Liver (tissue), 9 donors: ENCODE measurements around the gene GPN1. TPM values are rescaled to one million over a fixed set of nuclear protein-coding genes. Genes with fewer than 3 reads are reported as not detected.

Source experiments
- DNase-seq: peaks from one replicate; pipeline ENCODE4 v3.0.0-alpha.2; 2017; ENCODE audit warnings: low spot score
- H3K27ac ChIP-seq, 2 donors: one replicate each; pipeline ENCODE4 v1.7.0; 2013; ENCODE audit warnings: inconsistent platforms in 2 of 2, low read length in 2 of 2, control low read depth in 1 of 2, low read depth in 1 of 2, mild to moderate bottlenecking in 1 of 2
- H3K27me3 ChIP-seq, 4 donors: one replicate each; pipeline versions ENCODE4 v1.6.1 to v1.7.0; 2013; ENCODE audit warnings: low read length in 3 of 4, inconsistent platforms in 1 of 4, mild to moderate bottlenecking in 1 of 4, moderate library complexity in 1 of 4; ENCODE audit not compliant: control insufficient read depth in 4 of 4, insufficient read depth in 4 of 4
- H3K36me3 ChIP-seq, 4 donors: one replicate each; pipeline versions ENCODE4 v1.6.1 to v1.7.0; 2013; ENCODE audit warnings: low read length in 3 of 4, mild to moderate bottlenecking in 3 of 4, low read depth in 1 of 4, moderate library complexity in 1 of 4; ENCODE audit not compliant: control insufficient read depth in 4 of 4, insufficient read depth in 3 of 4
- H3K4me1 ChIP-seq, 4 donors: one replicate each; pipeline versions ENCODE4 v1.6.1 to v1.7.0; 2013; ENCODE audit warnings: low read length in 3 of 4, mild to moderate bottlenecking in 3 of 4, moderate library complexity in 1 of 4; ENCODE audit not compliant: control insufficient read depth in 4 of 4, insufficient read depth in 4 of 4
- H3K4me3 ChIP-seq, 3 donors: one replicate each; pipeline versions ENCODE4 v1.6.1 to v1.7.0; 2013; ENCODE audit warnings: low read length in 3 of 3, control low read depth in 1 of 3, low read depth in 1 of 3, mild to moderate bottlenecking in 1 of 3
- H3K9ac ChIP-seq, 2 donors: one replicate each; pipeline ENCODE4 v1.7.0; 2013; ENCODE audit warnings: low read length in 2 of 2, mild to moderate bottlenecking in 2 of 2, moderate library complexity in 2 of 2, control low read depth in 1 of 2, low read depth in 1 of 2
- H3K9me3 ChIP-seq, 4 donors: one replicate each; pipeline versions ENCODE4 v1.6.1 to v1.7.0; 2013; ENCODE audit warnings: low read length in 3 of 4; ENCODE audit not compliant: control insufficient read depth in 4 of 4
- ATF3 ChIP-seq: IDR thresholded peaks from 2 replicates; pipeline ENCODE4 v1.6.1; 2016; ENCODE audit warnings: antibody characterized with exemption
- CTCF ChIP-seq: fragments of 150-350 bp; IDR thresholded peaks from 2 replicates; pipeline ENCODE4 v1.5.1; 2017; ENCODE audit warnings: improper control_type of control experiment, low read depth, low read length; ENCODE audit not compliant: missing input control
- EGR1 ChIP-seq, 2 donors: IDR thresholded peaks; 2 replicates each; pipeline ENCODE4 v1.6.1; 2016 to 2018; ENCODE audit warnings: antibody characterized with exemption in 2 of 2, low read depth in 2 of 2
- FOXA1 ChIP-seq: IDR thresholded peaks from 2 replicates; pipeline ENCODE4 v1.6.1; 2016; ENCODE audit warnings: antibody characterized with exemption
- FOXA2 ChIP-seq: IDR thresholded peaks from 2 replicates; pipeline ENCODE4 v1.6.1; 2016; ENCODE audit warnings: antibody characterized with exemption
- GABPA ChIP-seq, 2 donors: IDR thresholded peaks in 1 of 2; conservative IDR thresholded peaks in 1 of 2; 2 replicates each; pipeline ENCODE4 v1.6.1; 2016; ENCODE audit warnings: antibody characterized with exemption in 2 of 2, mild to moderate bottlenecking in 1 of 2, moderate library complexity in 1 of 2
- HNF4A ChIP-seq, 2 donors: conservative IDR thresholded peaks; 2 replicates each; pipeline ENCODE4 v1.6.1; 2016; ENCODE audit warnings: antibody characterized with exemption in 2 of 2, mild to moderate bottlenecking in 2 of 2
- HNF4G ChIP-seq: IDR thresholded peaks from 2 replicates; pipeline ENCODE4 v1.6.1; 2016; ENCODE audit warnings: antibody characterized with exemption
- JUND ChIP-seq, 2 donors: IDR thresholded peaks; 2 replicates each; pipeline ENCODE4 v1.6.1; 2016; ENCODE audit warnings: antibody characterized with exemption in 2 of 2
- NR2F2 ChIP-seq: IDR thresholded peaks from 2 replicates; pipeline ENCODE4 v1.6.1; 2016; ENCODE audit warnings: antibody characterized with exemption
- RAD21 ChIP-seq, 2 donors: IDR thresholded peaks; 2 replicates each; pipeline ENCODE4 v1.6.1; 2016; ENCODE audit warnings: antibody characterized with exemption in 2 of 2, mild to moderate bottlenecking in 2 of 2
- RXRA ChIP-seq, 2 donors: IDR thresholded peaks; 2 replicates each; pipeline ENCODE4 v1.6.1; 2017 to 2018; ENCODE audit warnings: antibody characterized with exemption in 2 of 2, mild to moderate bottlenecking in 1 of 2
- SP1 ChIP-seq: IDR thresholded peaks from 2 replicates; pipeline ENCODE4 v1.6.1; 2018; ENCODE audit warnings: antibody characterized with exemption, mild to moderate bottlenecking
- TAF1 ChIP-seq: conservative IDR thresholded peaks from 2 replicates; pipeline ENCODE4 v1.6.1; 2016; ENCODE audit warnings: antibody characterized with exemption, mild to moderate bottlenecking
- YY1 ChIP-seq: IDR thresholded peaks from 2 replicates; pipeline ENCODE4 v1.6.1; 2016; ENCODE audit warnings: antibody characterized with exemption, mild to moderate bottlenecking
- ZBTB33 ChIP-seq: IDR thresholded peaks from 2 replicates; pipeline ENCODE4 v1.6.1; 2016; ENCODE audit warnings: antibody characterized with exemption
- WGBS: extraction: QIAGEN DNeasy Blood & Tissue Kit; methylation state at CpG from one replicate; pipeline ENCODE4 v1.1.7; 2013; 5-methylcytosine and 5-hydroxymethylcytosine counted together
- polyA plus RNA-seq, 2 donors: library from polyadenylated mRNA; stranded (reverse) in 1 of 2; unstranded in 1 of 2; fragments of 200-250 nt in 1 of 2; fragments of >200 nt in 1 of 2; fragmentation: Nextera tagmentation in 1 of 2; extraction: Ambion mirVana in 1 of 2; gene quantifications; one replicate each; pipeline versions ENCODE4 v1.2.1 to v1.2.3, GENCODE V29; 2013 to 2015
- total RNA-seq, 2 donors: library from RNA; depleted of rRNA; stranded (reverse); fragments of >200 nt; gene quantifications; one replicate each; pipeline ENCODE4 v1.2.3, GENCODE V29; 2014
- TF ChIP-seq, protein P1 (sequence below): IDR thresholded peaks from 2 replicates; pipeline ENCODE4 v1.6.1; 2016; ENCODE audit warnings: antibody characterized with exemption, mild to moderate bottlenecking
- TF ChIP-seq, protein P2 (sequence below): IDR thresholded peaks from 2 replicates; pipeline ENCODE4 v1.6.1; 2016; ENCODE audit warnings: antibody characterized with exemption
- donor health status: healthy.
- donor health status: healthy.
- donor health status: healthy.
- donor health status: healthy.
- donor health status: healthy.

GPN1 gene
- total and polyA plus RNA-seq, 4 donors: 10.7 to 17.2 (median 12.4) TPM

DNA sequence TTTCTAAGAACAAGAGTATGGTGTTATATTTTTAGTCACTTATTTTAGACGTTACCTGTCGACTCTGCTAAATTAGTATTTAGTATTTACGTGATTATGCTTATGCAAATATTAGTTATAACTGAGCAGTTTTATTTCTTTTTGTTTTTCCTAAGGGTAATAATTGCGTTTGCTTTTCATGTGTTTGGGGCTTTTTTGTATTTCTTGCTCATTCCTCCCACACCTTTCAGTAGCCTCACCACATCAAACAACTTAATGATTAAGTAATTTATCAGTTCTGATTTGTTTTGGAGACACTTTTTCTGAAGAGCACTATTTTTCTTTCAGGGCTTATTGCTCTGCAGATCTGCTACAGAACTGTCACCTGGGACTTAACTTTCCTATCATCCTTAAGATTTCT is 42.4 kb downstream of the GPN1 start (continued):
- TF ChIP-seq, protein P1, sequence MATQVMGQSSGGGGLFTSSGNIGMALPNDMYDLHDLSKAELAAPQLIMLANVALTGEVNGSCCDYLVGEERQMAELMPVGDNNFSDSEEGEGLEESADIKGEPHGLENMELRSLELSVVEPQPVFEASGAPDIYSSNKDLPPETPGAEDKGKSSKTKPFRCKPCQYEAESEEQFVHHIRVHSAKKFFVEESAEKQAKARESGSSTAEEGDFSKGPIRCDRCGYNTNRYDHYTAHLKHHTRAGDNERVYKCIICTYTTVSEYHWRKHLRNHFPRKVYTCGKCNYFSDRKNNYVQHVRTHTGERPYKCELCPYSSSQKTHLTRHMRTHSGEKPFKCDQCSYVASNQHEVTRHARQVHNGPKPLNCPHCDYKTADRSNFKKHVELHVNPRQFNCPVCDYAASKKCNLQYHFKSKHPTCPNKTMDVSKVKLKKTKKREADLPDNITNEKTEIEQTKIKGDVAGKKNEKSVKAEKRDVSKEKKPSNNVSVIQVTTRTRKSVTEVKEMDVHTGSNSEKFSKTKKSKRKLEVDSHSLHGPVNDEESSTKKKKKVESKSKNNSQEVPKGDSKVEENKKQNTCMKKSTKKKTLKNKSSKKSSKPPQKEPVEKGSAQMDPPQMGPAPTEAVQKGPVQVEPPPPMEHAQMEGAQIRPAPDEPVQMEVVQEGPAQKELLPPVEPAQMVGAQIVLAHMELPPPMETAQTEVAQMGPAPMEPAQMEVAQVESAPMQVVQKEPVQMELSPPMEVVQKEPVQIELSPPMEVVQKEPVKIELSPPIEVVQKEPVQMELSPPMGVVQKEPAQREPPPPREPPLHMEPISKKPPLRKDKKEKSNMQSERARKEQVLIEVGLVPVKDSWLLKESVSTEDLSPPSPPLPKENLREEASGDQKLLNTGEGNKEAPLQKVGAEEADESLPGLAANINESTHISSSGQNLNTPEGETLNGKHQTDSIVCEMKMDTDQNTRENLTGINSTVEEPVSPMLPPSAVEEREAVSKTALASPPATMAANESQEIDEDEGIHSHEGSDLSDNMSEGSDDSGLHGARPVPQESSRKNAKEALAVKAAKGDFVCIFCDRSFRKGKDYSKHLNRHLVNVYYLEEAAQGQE: no peak
- no peak for TF ChIP-seq RXRA (IDR thresholded peaks at IDR 0.05)

DNA sequence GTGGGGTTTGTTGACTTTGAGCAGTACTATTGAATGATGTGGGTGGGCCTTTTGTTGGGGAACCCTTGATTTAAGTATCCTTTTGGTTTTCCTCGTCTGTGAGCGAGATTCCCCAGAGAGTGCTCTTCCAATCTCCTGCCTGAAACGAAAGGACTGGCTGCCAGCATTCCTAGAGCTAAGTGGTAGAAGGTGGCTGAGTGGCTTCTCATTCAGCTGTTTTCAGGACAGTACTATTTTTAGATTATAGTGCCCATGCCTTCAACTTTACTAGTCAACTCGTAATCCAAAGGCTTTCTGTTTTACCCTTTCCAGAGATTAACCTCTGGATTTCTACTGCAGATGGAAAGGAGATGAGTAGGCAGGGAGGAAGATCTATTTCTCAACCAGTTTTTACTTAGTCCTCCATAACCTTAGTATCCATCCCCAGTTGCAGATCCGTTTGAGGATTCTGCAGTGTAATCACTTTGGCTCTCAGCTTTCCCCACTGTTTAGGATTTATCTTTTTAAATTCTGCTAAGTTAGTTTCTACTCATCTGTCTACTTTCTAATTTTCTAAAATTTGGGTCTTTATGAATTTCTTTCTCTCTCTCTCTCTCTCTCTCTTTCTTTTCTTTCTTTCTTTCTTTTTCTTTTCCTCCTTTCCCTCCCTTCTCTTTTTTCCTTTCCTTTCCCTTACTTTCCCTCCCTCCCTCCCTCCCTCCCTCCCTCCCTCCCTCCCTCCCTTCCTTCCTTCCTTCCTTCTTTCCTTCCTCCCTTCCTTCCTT is 44.1 kb downstream of the GPN1 start:
- no peak overlapping the region for H3K27ac ChIP-seq
- H3K36me3 ChIP-seq: peaks cover 3 to 61% (median 44%) of the 10 kb centered on the region in 4 donors
- H3K9ac ChIP-seq: no peak overlapping the region
- H3K4me1 ChIP-seq: no peaks in the 10 kb centered on the region
- no peak for TF ChIP-seq YY1
- no peak for DNase-seq
- H3K4me3 ChIP-seq: no peak overlapping the region
- no peaks in the 10 kb centered on the region for H3K9me3 ChIP-seq
- no peaks in the 10 kb centered on the region for H3K27me3 ChIP-seq
- WGBS: 93% methylated on average over 5 of the region's 5 CpGs

GRCh38 chr2:27680571-27680970 is 51.7 kb downstream of the GPN1 start:
- H3K9ac ChIP-seq: no peak overlapping the region
- 87% methylated on average over 2 of the region's 2 CpGs for WGBS
- peaks cover 3 to 33% (median 29%) of the 10 kb centered on the region in 4 donors for H3K36me3 ChIP-seq

More at GRCh38 chr2:27680571-27680970, 51.7 kb downstream of the GPN1 start:
- TF ChIP-seq GABPA (IDR thresholded peaks at IDR 0.05 in 1 of 2, conservative IDR thresholded peaks at IDR 0.05 in 1 of 2) (no peak), FOXA1 (no peak), ZBTB33 (no peak), ATF3 (no peak), NR2F2 (no peak), FOXA2 (no peak), HNF4G (no peak), RAD21 (IDR thresholded peaks at IDR 0.05) (no peak), JUND (IDR thresholded peaks at IDR 0.05) (no peak), EGR1 (IDR thresholded peaks at IDR 0.05; ENCODE audit: low read depth in 2 of 2) (no peak), TAF1 (no peak), SP1 (no peak), YY1 (no peak), CTCF (no peak), HNF4A (conservative IDR thresholded peaks at IDR 0.05) (no peak), RXRA (IDR thresholded peaks at IDR 0.05) (no peak)
- TF ChIP-seq, protein P1: no peak
- TF ChIP-seq, protein P2, sequence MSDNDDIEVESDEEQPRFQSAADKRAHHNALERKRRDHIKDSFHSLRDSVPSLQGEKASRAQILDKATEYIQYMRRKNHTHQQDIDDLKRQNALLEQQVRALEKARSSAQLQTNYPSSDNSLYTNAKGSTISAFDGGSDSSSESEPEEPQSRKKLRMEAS: no peak
- Histone ChIP-seq H3K27ac (no peak overlapping the region), H3K4me3 (no peak overlapping the region), H3K27me3 (no peaks in the 10 kb centered on the region), H3K4me1 (no peaks in the 10 kb centered on the region), H3K9me3 (no peaks in the 10 kb centered on the region)
- DNase-seq: no peak
